AG09309 (cell line): Measurements from ENCODE around the gene IMMP2L.

Experiments used
- DNase-seq: peaks from one replicate; pipeline ENCODE4 v3.0.0-alpha.2; 2010; ENCODE audit warnings: low read depth
- H3K4me3 ChIP-seq: 2 replicates; pipeline ENCODE4 v1.5.1; 2011; ENCODE audit warnings: mild to moderate bottlenecking, low read depth, low read length, moderate library complexity; ENCODE audit not compliant: control insufficient read depth
- TF ChIP-seq, protein P1 (sequence below): IDR thresholded peaks from 2 replicates; pipeline ENCODE4 v1.5.1; 2011; ENCODE audit warnings: mild to moderate bottlenecking, low read depth, low read length, inconsistent platforms; ENCODE audit not compliant: insufficient read depth, control insufficient read depth; ENCODE audit errors: missing control alignments

Gene IMMP2L

DNA sequence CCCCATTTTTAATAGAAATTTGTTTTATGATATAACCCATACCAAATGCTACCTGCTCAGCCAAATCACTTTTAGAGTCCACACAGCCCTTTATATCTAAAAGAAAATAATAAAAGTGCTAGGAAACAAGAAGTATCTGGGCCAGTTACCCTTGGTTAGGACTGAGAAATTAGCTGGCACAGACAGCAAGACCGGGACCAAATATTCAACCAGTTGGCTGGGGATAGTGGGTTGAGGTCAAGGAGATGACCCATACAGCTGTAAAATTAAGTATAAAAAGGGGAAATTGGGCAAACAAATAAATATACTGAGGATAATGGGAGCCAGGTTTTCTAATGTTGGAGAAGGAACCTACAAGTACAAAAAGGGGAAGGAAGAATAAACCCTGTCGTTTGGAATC is 174.3 kb downstream of the IMMP2L start:
- TF ChIP-seq, protein P1, sequence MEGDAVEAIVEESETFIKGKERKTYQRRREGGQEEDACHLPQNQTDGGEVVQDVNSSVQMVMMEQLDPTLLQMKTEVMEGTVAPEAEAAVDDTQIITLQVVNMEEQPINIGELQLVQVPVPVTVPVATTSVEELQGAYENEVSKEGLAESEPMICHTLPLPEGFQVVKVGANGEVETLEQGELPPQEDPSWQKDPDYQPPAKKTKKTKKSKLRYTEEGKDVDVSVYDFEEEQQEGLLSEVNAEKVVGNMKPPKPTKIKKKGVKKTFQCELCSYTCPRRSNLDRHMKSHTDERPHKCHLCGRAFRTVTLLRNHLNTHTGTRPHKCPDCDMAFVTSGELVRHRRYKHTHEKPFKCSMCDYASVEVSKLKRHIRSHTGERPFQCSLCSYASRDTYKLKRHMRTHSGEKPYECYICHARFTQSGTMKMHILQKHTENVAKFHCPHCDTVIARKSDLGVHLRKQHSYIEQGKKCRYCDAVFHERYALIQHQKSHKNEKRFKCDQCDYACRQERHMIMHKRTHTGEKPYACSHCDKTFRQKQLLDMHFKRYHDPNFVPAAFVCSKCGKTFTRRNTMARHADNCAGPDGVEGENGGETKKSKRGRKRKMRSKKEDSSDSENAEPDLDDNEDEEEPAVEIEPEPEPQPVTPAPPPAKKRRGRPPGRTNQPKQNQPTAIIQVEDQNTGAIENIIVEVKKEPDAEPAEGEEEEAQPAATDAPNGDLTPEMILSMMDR: no peak
- no peak overlapping the region for H3K4me3 ChIP-seq
- DNase-seq: no peak

DNA sequence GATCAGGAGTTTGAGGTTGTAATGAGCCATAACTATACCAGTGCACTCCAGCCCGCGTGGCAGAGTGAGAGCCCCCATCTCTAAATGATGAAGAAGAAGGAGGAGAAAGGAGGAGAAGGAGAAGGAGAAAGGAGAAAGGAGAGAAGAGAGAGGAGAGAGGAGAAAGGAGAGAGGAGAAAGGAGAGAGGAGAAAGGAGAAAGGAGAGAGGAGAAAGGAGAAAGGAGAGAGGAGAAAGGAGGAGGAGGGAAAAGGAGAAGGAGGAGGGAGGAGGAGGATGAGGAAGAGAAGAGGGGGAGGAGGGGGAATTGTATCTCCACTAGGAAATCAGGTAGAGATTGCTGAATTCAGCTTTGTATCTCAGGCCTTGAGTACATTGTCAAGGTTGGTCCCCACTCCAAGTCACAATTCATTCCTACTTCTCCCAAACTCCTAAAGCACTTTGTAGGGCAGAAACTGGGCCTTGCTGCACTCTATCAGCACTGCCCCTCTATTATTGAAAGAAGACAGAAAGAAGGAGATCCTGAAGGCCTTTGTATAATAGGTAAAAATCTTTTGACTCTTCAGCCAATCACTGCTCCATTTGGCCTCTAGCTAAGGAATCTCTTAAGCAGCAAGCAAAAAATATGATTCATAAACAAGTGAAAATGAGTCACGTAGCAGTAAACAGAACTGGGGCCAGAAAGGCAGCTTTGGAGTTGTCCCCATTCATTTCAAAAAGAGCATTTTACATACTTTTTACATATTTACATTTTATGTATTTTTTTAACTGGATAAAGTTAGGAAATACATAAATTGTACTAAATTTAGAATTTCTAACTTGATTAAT is 178.0 kb downstream of the IMMP2L start:
- no peak for DNase-seq
- TF ChIP-seq, protein P1: no peak

GRCh38 chr7:111383133-111383532 is 179.2 kb downstream of the IMMP2L start:
- H3K4me3 ChIP-seq: no peak overlapping the region
- TF ChIP-seq, protein P1: no peak

More for the DNA sequence above, 178.0 kb downstream of the IMMP2L start:
- H3K4me3 ChIP-seq: no peak overlapping the region

GRCh38 chr7:111381590-111381989 is 180.7 kb downstream of the IMMP2L start:
- TF ChIP-seq, protein P1: no peak
- no peak for DNase-seq
- H3K4me3 ChIP-seq: no peak overlapping the region

More at GRCh38 chr7:111383133-111383532, 179.2 kb downstream of the IMMP2L start:
- DNase-seq: no peak

DNA sequence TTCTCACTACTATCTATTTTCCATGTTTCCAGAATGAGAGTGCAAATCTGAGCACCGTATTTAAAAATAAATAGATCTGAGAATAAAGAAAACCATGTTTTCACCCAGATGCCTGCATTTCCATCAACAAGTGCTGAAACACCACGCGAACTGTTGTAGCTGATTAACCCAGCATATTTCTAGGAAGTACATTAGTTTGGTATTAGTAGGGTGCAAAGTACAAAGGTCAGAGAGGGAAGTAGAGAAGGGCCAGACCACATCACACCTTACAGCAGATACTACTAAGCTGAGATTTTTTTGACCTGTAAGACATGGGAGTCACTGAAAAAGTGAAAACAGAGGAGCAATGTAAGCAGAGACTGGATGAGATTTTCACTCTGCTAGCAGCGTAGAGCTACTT is 181.3 kb downstream of the IMMP2L start:
- H3K4me3 ChIP-seq: no peak overlapping the region
- TF ChIP-seq, protein P1: no peak
- DNase-seq: no peak

DNA sequence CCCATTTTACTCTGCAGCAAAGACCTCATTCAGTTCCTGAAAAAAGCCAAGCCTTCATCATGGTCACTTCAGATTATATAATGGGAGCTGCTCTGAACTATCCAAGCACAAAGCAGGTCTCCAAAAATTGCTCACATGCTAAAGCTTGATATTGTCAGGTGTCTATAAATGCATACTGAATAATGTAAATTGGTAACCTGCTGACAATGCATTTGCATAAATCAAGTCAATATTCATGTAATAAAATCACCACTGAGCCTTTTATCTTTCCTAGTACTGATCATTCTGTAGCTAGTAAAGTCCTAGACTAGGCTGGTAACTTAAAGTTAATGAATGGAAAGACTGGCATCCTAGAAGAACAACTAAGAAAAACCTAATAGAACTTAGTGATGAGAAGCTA is 188.3 kb downstream of the IMMP2L start:
- TF ChIP-seq, protein P1: no peak

More for the DNA sequence above, 188.3 kb downstream of the IMMP2L start:
- H3K4me3 ChIP-seq: no peak overlapping the region
- no peak for DNase-seq
